ENCODE results near the gene NINL.
"Not testable (repeated sequence)": the region's sequence is repeated elsewhere in the genome, so short reads cannot be mapped to it uniquely, and the experiment has no call there.

Gene NINL

DNA sequence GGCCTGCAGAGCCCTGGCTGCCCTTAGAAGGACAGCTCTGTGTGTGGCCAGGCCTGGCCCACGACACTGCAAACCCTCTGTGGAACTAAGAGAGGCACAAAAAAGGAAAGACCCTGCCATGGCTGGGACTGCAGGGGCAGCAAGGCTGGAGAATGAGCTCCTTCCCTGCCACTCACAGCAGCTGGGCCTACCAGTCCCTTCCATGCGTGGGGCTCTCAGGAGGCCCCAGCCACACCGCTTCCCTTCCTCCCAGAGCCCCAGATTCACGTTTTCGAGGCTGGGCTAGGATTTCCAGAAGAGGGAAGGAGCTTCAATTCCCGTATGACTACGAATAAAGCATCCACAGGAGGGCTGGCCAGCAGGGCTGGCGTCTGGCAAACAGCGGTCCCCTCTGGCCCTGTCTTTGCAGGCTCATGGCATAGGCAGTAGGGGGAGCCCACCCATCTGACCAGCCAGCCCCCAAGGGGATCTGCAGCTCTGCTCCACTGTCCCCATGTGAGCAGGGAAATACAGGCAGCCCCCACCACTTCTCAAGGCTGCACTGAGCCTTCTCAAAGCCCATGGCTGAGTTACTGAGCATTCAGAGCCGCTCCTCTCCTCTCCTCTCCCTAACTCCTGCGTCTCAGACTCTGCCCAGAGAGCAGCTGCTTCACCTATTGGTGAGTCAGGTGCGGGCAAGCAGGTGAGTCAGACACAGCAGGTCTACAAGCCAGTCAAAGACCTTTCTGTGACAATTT lies 53.1 kb downstream of the NINL start:
- DNase-seq: no peak

GRCh38 chr20:25529295-25529951 lies 55.9 kb downstream of the NINL start:
- peak; percentile 48 to 58 for DNase-seq

DNA sequence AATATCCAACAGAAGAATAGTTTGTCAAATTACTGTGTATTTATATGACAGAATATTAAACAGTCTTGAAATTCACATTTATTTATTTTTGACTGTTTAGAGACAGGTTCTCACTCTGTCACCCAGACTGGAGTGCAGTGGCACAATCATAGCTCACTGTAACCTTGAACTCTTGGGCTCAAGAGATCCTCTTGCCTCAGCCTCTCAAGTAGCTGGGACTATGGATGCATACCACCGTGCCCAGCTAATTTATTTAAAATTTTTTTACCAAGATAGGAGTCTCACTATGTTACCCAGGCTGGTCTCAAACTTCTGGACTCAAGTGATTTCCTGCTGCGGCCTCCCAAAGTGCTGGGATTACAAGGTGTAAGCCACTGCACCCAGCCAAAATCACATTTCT lies 57.4 kb downstream of the NINL start:
- DNase-seq: no peak

DNA sequence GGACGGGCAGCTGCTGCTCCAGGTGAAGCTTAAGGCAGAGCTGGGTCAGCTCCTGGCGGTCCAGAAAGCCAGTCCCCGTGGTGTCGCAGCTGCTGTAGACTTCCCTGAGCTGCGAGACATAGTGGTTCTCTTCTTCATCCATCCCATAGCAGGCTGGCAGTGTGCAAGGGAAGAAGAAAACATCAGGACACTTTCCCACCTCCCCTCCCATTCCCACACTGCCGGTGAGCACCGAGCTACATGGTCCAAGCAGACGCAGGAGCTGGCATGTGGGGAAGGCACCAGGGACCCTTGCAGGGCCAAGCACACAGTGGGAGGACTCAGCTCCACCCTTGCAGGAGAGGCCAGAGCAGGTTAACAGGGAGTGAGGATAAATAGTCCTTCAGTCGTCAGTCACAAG lies 58.9 kb downstream of the NINL start:
- DNase-seq: no peak

GRCh38 chr20:25525867-25526266 lies 59.5 kb downstream of the NINL start:
- DNase-seq: no peak

DNA sequence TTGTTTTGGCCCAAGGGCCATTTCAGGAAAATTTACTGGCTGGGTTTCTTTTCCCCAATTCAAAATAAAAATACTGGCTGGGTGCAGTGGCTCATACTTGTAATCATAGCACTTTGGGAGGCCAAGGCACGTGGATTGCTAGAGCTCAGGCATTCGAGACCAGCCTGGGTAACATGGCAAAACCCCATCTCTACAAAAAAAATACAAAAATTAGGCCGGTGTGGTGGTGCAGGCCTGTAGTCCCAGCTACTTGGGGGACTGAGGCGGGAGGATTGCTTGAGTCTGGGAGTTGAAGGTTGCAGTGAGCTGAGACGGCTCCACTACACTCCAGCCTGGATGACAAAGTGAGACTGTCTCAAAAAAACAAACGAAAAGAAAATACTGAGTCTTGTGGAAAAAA lies 60.0 kb downstream of the NINL start:
- DNase-seq: no peak

DNA sequence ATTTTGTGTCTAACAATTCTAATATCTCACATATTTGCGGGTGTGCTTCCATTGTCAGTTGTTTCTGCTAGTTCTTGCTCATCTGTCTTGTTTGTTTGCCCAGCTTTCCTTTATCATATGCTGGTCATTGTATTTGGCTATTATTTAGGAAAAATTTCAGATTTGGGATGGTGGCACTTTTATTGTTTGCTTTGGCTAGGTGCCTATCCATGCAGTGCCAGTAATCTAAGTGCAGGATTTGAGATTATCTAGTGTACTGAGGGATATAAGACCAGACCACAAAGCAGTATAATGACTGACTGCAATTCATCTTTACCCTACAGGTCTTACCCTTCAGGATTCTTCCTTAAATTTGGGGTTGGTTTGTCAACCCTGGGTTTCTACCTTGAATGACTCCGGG lies 63.9 kb downstream of the NINL start:
- DNase-seq: no peak

GRCh38 chr20:25517124-25517523 lies 68.2 kb downstream of the NINL start:
- no peak for DNase-seq

- DNase-seq: no peak
Observed at GRCh38 chr20:25514747-25515340, 70.5 kb downstream of the NINL start.

DNA sequence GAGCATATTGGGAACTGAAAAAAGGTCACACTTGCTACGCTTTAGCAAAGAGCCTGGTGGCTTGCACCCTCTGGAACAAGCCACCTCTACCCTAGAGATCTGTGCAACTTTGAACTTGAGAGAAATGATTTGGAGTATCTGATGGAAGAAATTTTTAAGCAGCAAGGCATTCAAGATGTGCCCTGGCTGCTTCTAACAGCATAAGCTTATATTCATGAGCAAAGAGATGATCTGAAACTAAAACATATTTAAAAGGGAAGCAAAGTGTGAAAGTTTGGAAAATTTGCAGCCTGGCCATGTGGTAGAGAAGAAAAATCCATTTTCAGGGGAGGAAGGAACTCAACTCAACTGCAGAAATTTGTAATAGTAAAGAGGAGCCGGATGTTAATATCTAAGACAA lies 71.1 kb downstream of the NINL start:
- DNase-seq: no peak

GRCh38 chr20:25512709-25513108 lies 72.6 kb downstream of the NINL start:
- no peak for DNase-seq

GRCh38 chr20:25511183-25511582 lies 74.1 kb downstream of the NINL start:
- DNase-seq: no peak

- no peak for DNase-seq
Observed at GRCh38 chr20:25510721-25511120, 74.6 kb downstream of the NINL start.

GRCh38 chr20:25510202-25510601 lies 75.1 kb downstream of the NINL start:
- no peak for DNase-seq

- DNase-seq: no peak
Observed at GRCh38 chr20:25509084-25509483, 76.2 kb downstream of the NINL start.

- DNase-seq: no peak
Observed at GRCh38 chr20:25508083-25508770, 77.1 kb downstream of the NINL start.

DNA sequence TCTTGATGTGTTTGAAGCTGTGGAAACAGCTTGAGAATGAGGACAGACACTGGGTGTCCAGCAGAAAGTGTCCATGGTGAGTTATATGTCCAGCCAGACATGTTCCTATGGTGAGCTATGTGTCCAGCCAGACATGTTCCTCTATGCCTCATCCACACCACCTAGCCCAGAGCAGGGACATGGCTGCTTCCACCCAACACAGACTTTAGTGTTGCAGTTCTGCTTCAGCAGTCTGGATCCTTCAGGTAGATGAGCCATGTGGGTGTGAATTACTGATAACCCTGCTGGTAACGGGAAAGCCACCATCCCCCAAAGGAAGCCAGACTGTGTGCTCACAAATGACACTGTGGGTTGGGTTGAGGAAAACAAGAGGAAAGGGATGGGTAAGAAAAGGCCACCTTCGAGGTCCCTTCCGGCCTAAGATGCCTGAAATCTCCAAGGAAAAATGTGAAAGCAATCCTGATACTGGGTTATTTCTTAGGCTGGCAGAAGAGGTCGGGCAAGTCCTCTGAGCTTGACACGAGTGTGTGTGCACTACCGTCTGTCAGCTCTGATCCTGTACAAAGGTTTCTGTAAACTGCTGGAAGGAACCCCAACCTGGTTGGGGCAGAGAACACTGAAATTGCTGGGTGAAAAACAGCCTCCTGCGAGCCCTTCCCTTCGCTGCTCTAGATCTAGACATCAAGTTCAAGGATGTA lies 77.8 kb downstream of the NINL start:
- no peak for DNase-seq

GRCh38 chr20:25504366-25505135 lies 80.8 kb downstream of the NINL start:
- no peak for DNase-seq

GRCh38 chr20:25503936-25504335 lies 81.4 kb downstream of the NINL start:
- DNase-seq: no peak

DNA sequence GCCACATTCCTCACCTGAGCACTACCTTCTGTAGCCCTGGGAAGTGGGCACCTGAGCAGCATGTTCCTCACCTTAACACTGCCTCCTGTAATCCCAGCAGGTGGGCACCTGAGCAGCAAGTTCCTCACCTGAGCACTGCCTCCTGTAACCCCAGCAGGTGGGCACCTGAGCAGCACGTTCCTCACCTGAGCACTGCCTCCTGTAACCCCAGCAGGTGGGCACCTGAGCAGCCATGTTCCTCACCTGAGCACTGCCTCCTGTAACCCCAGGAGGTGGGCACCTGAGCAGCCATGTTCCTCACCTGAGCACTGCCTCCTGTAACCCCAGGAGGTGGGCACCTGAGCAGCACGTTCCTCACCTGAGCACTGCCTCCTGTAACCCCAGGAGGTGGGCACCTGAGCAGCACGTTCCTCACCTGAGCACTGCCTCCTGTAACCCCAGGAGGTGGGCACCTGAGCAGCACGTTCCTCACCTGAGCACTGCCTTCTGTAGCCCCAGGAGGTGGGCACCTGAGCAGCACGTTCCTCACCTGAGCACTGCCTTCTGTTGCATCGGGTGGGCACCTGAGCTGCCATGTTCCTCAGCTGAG lies 82.2 kb downstream of the NINL start:
- not testable (repeated sequence) for DNase-seq

- DNase-seq: no peak
Observed at GRCh38 chr20:25500880-25501351, 84.4 kb downstream of the NINL start.
